Right lobe of liver (tissue), 6 donors: ENCODE measurements around the gene GPC2. TPM values are rescaled to one million over a fixed set of nuclear protein-coding genes. Genes with fewer than 3 reads are reported as not detected.
"Not testable (repeated sequence)": the region's sequence is repeated elsewhere in the genome, so short reads cannot be mapped to it uniquely, and the experiment has no call there.

ENCODE experiments used
- ATAC-seq, 4 donors: fragments of 200-7000 bp; cut with Tn5 transposase; one replicate each; pipeline ENCODE4 v1.9.1; 2020; ENCODE audit warnings: mild to moderate bottlenecking in 4 of 4, moderate library complexity in 4 of 4
- DNase-seq, 3 donors: peaks; one replicate each; pipeline ENCODE4 v3.0.0-alpha.2; 2020
- H3K27ac ChIP-seq, 3 donors: fragments of 200-600 bp; one replicate each; pipeline ENCODE4 v1.8.0; 2022
- H3K27me3 ChIP-seq, 2 donors: fragments of 200-600 bp; one replicate each; pipeline ENCODE4 v1.8.0; 2022
- H3K36me3 ChIP-seq, 4 donors: fragments of 200-600 bp; sonication (generic) in 1 of 4; one replicate each; pipeline versions ENCODE4 v1.5.1 to v1.8.0; 2017 to 2022; ENCODE audit warnings: control low read depth in 1 of 4
- H3K4me1 ChIP-seq, 4 donors: fragments of 200-600 bp; sonication (generic) in 1 of 4; one replicate each; pipeline versions ENCODE4 v1.5.1 to v1.8.0; 2017 to 2022; ENCODE audit warnings: control low read depth in 1 of 4
- H3K4me3 ChIP-seq, 3 donors: fragments of 200-600 bp; one replicate each; pipeline ENCODE4 v1.8.0; 2022
- H3K9me3 ChIP-seq, 4 donors: fragments of 200-600 bp; sonication (generic) in 1 of 4; one replicate each; pipeline versions ENCODE4 v1.5.1 to v1.8.0; 2017 to 2022; ENCODE audit warnings: control low read depth in 1 of 4
- POLR2A ChIP-seq: fragments of 450-650 bp; IDR thresholded peaks from one replicate; pipeline ENCODE4 v1.6.1; 2017; ENCODE audit warnings: antibody characterized with exemption, mild to moderate bottlenecking
- WGBS: methylation state at CpG from one replicate; pipeline ENCODE4 v1.1.6; 2018; ENCODE audit warnings: low coverage, low lambda C conversion rate; ENCODE audit not compliant: insufficient coverage; ENCODE audit errors: missing lambda C conversion rate; 5-methylcytosine and 5-hydroxymethylcytosine counted together
- intact Hi-C, 2 donors: fragments of 100-400 bp; cut with DNase I; formaldehyde crosslinking; loops; one replicate each; pipeline versions ENCODE4 v1.11.2 to v1.14.1; 2022
- total RNA-seq, 6 experiments: library from RNA; depleted of rRNA in 2 of 6; stranded (reverse); fragments of >200 nt in 2 of 6; fragmentation: NEBNext Ultra II Directional in 3 of 6; extraction: Animal tissue kit (Norgen Biotek cat#: 25700) in 3 of 6; gene quantifications; one replicate each; pipeline versions ENCODE4 v1.1.0 to v1.2.4, GENCODE V29; 2016 to 2023
- TF ChIP-seq, protein P1 (sequence below), 4 donors: fragments of 200-600 bp in 3 of 4; fragments of 450-650 bp in 1 of 4; IDR thresholded peaks; one replicate each; pipeline versions ENCODE4 v1.5.1 to v1.8.0; 2016 to 2022; ENCODE audit warnings: antibody characterized with exemption in 4 of 4, mild to moderate bottlenecking in 2 of 4
- donor health status: DM: no; HTN: yes; CAD: no.
- donor health status: DM: no; HTN: no; CAD: no.
- donor health status: DM: no; HTN: no; CAD: no.
- donor health status: DM: no; HTN: yes; CAD: no.
- donor health status: DM: no; HTN: yes; CAD: no.

The GPC2 gene
- total RNA-seq, 6 experiments from 2014 or later = 0.35 to 0.40 TPM; not detected in 4

DNA sequence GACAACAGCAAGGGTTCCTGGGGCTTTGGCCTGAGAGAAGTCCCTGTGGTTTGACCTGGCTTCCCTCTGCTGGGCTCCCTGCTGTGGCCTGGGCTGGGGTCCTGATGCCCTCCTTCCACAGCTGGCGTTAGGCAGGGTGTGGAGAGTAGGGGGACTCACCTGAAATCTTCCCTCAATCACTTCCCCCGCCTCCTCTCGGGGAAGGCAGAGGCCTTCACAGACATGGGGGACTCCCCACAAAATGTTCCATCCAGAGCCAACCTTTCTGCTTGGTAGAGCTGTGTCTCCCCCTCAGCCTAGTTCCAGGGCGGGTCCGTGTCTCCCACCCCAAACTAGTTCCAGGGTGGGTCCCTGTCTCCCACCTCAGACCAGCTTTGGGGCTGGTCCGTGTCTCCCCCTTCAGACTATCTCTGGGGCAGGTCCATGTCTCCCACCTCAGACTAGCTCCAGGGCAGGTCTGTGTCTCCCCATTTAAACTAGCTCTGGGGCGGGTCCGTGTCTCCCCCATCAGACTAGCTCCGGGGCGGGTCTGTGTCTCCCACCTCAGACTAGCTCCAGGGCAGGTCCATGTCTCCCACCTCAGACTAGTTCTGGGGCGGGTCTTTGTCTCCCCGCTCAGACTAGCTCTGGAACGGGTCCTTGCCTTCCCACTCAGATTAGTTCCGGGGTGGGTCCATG lies 44.7 kb upstream of the GPC2 start:
- Histone ChIP-seq H3K36me3 (no peaks in the 10 kb centered on the region), H3K4me3 (no peak overlapping the region), H3K27ac (peak overlapping the region in 1 of 3 donors; percentile 33), H3K27me3 (no peaks in the 10 kb centered on the region), H3K9me3 (no peaks in the 10 kb centered on the region), H3K4me1 (no peaks in the 10 kb centered on the region)
- TF ChIP-seq, protein P1, sequence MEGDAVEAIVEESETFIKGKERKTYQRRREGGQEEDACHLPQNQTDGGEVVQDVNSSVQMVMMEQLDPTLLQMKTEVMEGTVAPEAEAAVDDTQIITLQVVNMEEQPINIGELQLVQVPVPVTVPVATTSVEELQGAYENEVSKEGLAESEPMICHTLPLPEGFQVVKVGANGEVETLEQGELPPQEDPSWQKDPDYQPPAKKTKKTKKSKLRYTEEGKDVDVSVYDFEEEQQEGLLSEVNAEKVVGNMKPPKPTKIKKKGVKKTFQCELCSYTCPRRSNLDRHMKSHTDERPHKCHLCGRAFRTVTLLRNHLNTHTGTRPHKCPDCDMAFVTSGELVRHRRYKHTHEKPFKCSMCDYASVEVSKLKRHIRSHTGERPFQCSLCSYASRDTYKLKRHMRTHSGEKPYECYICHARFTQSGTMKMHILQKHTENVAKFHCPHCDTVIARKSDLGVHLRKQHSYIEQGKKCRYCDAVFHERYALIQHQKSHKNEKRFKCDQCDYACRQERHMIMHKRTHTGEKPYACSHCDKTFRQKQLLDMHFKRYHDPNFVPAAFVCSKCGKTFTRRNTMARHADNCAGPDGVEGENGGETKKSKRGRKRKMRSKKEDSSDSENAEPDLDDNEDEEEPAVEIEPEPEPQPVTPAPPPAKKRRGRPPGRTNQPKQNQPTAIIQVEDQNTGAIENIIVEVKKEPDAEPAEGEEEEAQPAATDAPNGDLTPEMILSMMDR (IDR thresholded peaks at IDR 0.05) = no peak
- TF ChIP-seq POLR2A = no peak
- 81% methylated on average over 4 of the region's 14 CpGs for WGBS
- ATAC-seq (no peak), DNase-seq (no peak)
- intact Hi-C loops = loop anchor here (10.0 kb wide), 1 partner anchor 87 kb away; no protein-coding TSS in a partner anchor

DNA sequence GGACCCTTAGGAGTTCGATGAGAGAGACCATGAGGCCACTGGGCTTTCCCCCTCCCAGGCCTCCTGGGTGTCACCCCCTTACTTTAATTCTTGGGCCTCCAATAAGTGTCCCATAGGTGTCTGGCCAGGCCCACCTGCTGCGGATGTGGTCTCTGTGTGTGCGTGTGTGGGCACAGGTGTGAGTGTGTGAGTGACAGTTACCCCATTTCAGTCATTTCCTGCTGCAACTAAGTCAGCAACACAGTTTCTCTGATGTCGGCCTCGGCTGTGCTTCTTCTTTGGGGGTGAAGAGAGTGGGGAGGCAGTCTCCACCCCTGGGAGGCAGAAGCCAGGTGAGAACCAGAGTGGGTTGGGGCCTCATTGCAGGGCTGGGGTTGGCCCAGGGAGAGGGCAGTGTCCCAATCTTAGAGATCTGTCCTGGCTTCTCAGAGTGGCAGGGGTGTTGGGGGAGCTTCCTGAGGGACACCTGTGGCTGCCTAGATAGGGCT lies 44.1 kb upstream of the GPC2 start:
- H3K4me1 ChIP-seq = no peaks in the 10 kb centered on the region
- no peaks in the 10 kb centered on the region for H3K9me3 ChIP-seq
- intact Hi-C loops = loop anchor here (10.0 kb wide), 1 partner anchor 86 kb away; no protein-coding TSS in a partner anchor
- peak overlapping the region in 2 of 3 donors; percentile 43 to 54 for H3K27ac ChIP-seq
- WGBS = 60% methylated on average over 2 of the region's 5 CpGs
- DNase-seq = peak in 1 of 3 donors; percentile 29
- TF ChIP-seq, protein P1 (IDR thresholded peaks at IDR 0.05) = no peak
- TF ChIP-seq POLR2A = no peak
- no peak overlapping the region for H3K4me3 ChIP-seq
- no peaks in the 10 kb centered on the region for H3K27me3 ChIP-seq
- H3K36me3 ChIP-seq = no peaks in the 10 kb centered on the region
- ATAC-seq = peak in 3 of 4 donors; percentile 10 to 26 (median 11)

DNA sequence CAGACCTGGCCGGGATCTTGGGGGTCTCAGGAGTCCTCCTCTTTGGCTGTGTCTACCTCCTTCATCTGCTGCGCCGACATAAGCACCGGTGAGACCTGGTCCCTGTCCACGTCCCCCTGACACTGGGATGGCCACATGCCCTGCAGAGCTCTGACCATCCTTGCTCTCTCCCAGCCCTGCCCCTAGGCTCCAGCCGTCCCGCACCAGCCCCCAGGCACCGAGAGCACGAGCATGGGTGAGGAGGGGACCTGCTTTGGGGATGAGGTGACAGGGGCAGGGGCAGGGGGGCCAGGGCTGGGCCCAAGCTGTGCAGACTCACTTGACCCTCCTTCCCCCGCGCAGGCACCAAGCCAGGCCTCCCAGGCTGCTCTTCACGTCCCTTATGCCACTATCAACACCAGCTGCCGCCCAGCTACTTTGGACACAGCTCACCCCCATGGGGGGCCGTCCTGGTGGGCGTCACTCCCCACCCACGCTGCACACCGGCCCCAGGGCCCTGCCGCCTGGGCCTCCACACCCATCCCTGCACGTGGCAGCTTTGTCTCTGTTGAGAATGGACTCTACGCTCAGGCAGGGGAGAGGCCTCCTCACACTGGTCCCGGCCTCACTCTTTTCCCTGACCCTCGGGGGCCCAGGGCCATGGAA lies 43.5 kb upstream of the GPC2 start:
- no peak for ATAC-seq
- intact Hi-C loops = loop anchor here (10.0 kb wide), 1 partner anchor 86 kb away; no protein-coding TSS in a partner anchor
- Histone ChIP-seq H3K27ac (peak overlapping the region in 2 of 3 donors; percentile 43 to 54), H3K27me3 (no peaks in the 10 kb centered on the region), H3K4me3 (no peak overlapping the region), H3K9me3 (no peaks in the 10 kb centered on the region), H3K36me3 (no peaks in the 10 kb centered on the region), H3K4me1 (no peaks in the 10 kb centered on the region)
- no peak for DNase-seq
- WGBS = 88% methylated on average over 3 of the region's 22 CpGs
- TF ChIP-seq, protein P1 (IDR thresholded peaks at IDR 0.05) = no peak
- TF ChIP-seq POLR2A = no peak

DNA sequence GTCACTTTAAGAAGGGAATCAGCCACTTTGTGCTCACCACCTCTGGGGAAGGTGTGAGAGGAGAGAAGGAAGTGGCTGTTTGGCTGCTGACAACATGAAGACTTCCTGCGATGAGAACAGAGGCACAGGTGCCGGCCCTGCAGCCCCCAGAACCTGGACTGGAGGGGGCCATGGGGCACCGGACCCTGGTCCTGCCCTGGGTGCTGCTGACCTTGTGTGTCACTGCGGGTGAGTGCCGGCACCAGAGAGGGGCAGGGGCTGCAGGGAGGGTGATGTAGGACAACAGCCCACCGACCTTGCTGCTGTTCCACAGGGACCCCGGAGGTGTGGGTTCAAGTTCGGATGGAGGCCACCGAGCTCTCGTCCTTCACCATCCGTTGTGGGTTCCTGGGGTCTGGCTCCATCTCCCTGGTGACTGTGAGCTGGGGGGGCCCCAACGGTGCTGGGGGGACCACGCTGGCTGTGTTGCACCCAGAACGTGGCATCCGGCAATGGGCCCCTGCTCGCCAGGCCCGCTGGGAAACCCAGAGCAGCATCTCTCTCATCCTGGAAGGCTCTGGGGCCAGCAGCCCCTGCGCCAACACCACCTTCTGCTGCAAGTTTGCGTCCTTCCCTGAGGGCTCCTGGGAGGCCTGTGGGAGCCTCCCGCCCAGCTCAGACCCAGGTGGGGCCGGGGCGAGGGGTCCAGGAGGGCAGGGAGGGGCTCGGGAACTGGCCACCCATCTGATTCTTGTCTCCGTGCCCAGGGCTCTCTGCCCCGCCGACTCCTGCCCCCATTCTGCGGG lies 42.8 kb upstream of the GPC2 start, which contains the start of gene PVRIG:
TSS of gene PVRIG (plus strand) at position 149 of the 785 bp plus-strand sequence. CDS start at position 171, 22 bp downstream.
- ATAC-seq, DNase-seq, H3K4me3 ChIP-seq, H3K4me1 ChIP-seq, H3K27me3 ChIP-seq, H3K36me3 ChIP-seq, H3K9me3 ChIP-seq: not testable (repeated sequence)
- peak within 1 kb of the TSS in 2 of 3 donors; percentile 43 to 54 for H3K27ac ChIP-seq
- WGBS = no CpG with 5 or more reads among the region's 27 CpGs
- intact Hi-C loops = loop anchor here (10.0 kb wide), 1 partner anchor 85 kb away; no protein-coding TSS in a partner anchor
